Eye (tissue), 1 donor: ENCODE data around the gene MS4A2.
"Not testable (repeated sequence)": the region's sequence is repeated elsewhere in the genome, so short reads cannot be mapped to it uniquely, and the experiment has no call there.

Experiments
- DNase-seq: peaks from one replicate; pipeline ENCODE4 v3.0.0-alpha.2; 2015

MS4A2 gene

DNA sequence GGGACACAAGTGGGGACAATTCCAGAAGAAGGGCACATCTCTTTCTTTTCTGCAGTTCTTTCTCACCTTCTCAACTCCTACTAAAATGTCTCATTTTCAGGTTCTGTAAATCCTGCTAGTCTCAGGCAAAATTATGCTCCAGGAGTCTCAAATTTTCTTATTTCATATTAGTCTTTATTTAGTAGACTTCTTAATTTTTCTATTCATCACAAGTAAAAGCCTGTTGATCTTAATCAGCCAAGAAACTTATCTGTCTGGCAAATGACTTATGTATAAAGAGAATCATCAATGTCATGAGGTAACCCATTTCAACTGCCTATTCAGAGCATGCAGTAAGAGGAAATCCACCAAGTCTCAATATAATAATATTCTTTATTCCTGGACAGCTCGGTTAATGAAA lies at the start of gene MS4A2:
Gene MS4A2, plus strand, starts transcription at position 301 of the 400 bp plus-strand sequence. CDS start 102 bp downstream, outside the sequence.
- DNase-seq: no peak

DNA sequence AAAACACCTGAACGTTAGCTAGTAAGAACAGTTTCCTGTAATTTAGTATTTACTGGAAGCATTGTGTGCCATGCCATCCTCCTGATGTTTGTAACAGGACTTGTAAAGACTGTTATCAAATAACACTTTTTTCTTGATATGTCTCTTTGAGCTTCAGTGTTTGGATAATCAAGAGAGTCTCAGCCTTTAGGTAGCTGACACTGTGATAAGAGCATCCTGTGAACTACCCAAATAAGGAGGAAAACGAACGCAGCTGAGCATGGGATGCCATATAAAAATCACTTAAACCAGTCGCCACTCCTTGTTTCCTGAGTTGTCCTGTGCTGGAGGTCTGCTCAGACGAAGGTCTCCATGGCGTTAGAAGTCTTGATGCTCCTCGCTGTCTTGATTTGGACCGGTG lies 48.4 kb upstream of the MS4A2 start, which contains the start of gene OOSP2:
Gene OOSP2, plus strand, starts transcription at position 301 of the 400 bp plus-strand sequence. Its CDS starts 51 bp downstream, at position 352.
- no peak for DNase-seq

DNA sequence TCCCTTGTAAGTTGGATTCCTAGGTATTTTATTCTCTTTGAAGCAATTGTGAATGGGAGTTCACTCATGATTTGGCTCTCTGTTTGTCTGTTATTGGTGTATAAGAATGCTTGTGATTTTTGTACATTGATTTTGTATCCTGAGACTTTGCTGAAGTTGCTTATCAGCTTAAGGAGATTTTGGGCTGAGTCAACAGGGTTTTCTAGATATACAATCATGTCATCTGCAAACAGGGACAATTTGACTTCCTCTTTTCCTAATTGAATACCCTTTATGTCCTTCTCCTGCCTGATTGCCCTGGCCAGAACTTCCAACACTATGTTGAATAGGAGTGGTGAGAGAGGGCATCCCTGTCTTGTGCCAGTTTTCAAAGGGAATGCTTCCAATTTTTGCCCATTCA lies 38.0 kb upstream of the MS4A2 start:
- not testable (repeated sequence) for DNase-seq

DNA sequence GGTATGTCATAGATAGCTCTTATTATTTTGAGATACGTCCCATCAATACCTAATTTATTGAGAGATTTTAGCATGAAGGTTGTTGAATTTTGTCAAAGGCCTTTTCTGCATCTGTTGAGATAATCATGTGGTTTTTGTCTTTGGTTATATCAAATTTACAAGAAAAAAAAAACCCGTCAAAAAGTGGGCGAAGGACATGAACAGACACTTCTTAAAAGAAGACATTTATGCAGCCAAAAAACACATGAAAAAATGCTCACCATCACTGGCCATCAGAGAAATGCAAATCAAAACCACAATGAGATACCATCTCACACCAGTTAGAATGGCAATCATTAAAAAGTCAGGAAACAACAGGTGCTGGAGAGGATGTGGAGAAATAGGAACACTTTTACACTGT lies 37.6 kb upstream of the MS4A2 start:
- not testable (repeated sequence) for DNase-seq

DNA sequence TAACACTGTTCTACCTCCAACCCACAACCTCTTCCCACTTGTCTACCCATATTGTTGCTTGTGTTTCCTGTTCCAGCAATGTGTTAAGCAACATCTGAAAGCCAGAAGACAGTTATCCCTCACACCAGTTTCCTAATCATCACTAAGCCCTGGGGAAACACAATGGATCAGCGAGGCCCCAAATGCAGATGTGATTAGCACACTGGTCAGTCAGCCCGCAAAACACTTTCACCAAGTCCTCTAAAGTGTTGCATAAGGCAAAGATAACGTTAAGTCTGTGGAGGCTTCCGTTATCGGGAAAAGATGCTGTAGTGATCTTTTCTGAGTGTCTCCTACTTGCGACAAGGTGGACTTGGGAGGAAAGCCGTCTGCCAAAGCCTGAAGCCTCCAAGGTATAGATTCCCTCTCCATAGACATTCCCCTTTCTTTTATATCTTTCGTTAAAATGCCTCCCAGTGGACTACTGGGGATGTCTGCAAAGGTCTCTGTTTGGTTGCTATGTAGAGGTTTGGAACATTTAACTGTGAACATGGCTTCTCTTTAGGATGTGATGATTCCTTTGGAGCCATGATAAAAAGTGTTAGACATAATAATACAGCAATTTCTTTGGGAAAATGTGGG lies 32.0 kb upstream of the MS4A2 start, which contains the start of gene MS4A3:
Gene MS4A3, plus strand, starts transcription at position 317 of the 621 bp plus-strand sequence. CDS start 4,496 bp downstream, outside the sequence.
- DNase-seq: no peak

DNA sequence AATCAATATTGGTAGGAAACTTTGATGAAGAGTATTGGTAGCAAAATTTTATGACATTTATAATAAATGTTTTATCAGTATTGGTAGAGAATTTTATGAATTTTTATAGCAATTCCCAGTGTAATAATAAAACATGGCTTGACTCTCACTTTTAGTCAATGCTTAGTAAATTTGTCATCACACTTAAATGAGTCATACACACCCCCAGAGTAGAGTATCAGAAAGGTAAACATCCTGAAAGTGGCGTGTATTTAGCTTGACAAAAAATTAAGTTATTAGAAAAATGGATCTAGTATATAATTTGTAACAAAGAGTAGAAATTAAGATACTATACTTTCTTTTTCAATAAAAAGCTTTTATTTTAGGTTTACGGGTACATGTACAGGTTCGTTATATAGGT lies 29.4 kb upstream of the MS4A2 start:
- DNase-seq: no peak

DNA sequence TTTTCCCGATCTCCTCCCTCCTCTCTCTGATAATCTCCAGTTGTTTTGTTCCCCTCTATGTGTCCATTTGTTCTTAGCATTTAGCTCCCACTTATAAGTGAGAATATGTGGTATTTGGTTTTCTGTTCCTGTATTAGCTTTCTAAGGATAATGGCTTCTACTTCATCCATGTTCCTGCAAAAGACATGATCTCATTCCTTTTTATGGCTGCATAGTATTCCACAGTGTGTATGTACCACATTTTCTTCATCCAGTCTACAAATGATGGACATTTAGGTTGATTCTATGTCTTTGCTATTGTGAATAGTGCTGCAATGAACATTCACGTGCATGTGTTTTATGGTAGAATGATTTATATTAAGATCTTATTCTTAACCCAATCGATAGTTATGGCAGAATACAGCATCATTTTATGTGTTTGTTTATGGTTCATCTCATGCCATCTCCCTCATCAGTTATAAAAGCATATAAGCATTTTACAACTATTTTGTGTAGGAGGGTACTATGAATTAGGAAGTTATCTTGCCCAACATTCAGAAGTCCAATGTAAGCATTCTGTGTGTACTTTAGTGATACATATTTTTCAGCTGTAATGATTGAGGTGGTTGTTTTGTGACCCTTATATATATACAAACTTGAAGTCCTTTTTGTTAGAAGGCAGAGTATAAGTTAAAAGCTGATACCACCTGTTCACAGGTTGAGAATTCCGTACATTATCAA lies 28.8 kb upstream of the MS4A2 start:
- no peak for DNase-seq

DNA sequence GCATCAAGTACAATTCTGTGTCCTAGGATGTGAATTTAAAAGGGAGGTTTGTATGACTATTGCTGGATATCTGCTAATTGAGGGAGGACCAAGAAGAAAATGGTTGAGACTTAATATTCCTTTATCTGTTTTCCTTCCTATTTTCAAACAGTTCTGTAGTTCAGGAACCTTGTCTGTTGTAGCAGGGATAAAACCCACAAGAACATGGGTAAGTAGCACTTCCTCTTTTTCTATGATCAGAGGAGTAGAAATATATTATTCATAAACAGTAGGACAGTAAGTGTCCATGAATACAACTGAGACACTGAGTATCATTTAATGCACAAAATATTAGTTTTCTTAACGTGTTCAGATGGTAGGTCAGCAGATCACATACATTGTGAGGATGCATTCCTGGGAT lies 24.4 kb upstream of the MS4A2 start:
- no peak for DNase-seq

DNA sequence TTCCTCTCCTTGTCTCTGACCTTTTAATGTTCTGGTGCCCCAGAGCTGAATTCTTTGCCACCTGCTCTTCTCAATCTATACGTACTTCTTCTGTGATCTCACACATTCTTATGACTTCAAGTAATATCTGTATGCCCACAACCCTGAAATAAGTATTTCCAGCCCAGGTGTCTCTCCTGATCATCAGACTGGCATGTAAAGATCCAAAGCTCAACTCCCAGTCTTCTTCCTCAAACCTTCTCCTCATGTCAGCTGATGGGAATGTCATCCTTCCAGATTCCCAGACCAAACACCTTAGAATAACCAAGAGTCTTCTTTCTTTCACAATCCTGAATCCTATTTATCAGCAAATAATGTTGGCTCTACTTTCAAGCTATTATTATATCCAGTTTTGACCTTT lies 22.7 kb upstream of the MS4A2 start:
- no peak for DNase-seq

DNA sequence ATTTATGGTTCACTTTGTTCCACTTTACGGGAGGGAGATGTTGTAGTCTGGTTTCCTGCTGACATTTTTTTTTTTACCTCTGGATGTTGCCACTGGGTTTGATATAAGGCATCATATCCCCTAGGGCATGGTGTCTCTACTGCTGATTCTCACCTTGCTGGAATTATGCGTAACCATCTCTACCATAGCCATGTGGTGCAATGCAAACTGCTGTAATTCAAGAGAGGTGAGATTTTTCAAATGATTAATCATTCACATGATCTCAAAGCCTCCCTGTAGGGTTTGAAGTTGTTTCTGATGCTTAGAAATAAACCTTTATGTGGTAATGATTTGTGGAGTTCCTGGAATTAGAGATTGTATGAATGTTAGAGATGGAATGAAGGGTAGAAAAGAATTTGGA lies 19.0 kb upstream of the MS4A2 start:
- no peak for DNase-seq

DNA sequence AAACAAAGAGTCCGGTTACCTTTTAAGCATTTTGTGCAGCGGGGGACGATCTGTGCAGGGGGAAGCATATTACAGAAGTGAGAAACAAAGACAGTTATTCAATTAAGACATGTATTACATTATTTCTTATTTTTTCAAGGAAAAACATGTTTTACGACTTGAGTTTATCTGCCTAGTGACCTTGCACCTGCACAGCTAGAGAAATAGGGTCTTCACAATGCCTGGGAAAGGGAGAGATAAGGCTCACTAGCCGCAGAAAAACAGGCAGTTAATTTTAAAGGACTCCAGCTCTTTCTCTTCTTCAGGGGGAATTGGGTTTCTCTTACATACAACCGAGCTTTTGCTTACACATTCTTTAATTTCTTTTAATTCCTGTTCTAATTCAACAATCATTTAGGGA lies 16.8 kb upstream of the MS4A2 start:
- not testable (repeated sequence) for DNase-seq

DNA sequence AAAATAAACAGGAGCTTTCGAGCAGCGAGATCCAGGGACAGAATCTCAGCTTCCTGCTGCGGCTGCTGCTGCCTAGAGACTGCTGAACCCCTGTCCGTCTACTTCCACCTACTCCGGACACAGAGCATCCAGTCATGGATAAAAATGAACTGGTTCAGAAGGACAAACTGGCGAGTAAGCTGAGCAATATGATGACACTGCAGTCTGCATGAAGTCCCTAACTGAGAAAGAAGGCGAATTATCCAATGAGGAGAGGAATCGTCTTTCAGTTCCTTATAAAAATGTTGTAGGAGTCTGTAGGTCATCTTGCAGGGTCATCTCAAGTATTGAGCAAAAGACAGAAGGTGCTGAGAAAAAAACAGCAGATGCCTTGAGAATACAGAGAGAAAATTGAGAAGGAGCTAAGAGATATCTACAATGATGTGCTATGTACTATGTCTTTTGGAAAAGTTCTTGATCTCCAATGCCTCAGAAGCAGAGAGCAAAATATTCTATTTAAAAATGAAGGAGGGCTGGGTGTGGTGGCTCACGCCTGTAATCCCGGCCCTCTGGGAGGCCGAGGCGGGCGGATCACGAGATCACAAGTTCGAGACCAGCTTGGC lies 11.1 kb upstream of the MS4A2 start:
- DNase-seq: no peak

DNA sequence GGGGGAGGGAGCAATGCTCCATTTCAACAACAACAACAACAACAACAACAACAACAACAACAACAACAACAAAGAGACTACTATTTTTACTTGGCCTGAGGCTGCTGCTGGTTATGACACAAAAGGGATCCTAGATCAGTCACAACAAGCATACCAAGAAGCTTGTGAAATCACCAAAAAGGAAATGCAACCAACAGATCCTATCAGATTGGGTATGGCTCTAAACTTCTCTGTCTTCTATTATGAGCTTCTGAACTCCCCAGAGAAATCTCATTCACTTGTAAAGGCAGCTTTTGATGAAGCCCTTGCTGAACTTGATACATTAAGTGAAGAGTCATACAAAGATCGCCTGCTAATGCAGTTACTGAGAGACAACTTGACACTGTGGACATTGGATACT lies 10.5 kb upstream of the MS4A2 start:
- no peak for DNase-seq

DNA sequence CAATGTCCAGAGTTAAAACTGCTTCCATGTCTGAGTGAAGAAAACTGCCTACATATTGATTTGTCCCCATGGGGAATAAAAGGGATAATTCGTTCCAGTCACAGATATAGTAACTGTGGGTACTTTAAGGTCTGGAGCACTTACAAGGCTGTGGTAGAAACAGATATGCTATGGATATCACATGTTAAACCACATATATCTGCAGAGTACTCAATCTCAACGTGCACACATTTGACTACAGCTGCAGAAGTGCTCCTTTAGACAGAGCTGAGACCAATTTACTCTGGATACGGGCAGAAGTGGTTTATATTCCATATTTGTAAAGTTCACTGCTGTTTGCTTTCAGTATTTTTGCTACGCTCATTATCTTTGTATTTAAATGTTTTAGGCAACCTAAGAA lies 9.7 kb upstream of the MS4A2 start:
- no peak for DNase-seq

DNA sequence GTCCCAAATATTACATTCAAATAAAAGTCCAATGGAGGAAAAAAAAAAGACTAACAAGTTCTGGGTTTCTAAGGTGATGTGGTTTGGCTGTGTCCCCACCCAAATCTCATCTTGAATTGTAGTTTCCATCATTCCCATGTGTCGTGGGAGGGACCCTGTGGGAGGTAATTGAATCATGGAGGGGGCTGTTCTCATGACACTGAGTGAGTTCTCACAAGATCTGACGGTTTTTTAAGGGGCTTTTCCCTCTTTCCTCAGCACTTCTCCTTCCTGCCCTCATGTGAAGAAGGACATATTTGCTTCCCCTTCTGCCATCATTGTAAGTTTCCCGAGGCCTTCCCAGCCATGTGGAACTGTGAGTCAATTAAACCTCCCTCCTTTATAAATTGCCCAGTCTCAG lies 7.9 kb upstream of the MS4A2 start:
- no peak for DNase-seq

DNA sequence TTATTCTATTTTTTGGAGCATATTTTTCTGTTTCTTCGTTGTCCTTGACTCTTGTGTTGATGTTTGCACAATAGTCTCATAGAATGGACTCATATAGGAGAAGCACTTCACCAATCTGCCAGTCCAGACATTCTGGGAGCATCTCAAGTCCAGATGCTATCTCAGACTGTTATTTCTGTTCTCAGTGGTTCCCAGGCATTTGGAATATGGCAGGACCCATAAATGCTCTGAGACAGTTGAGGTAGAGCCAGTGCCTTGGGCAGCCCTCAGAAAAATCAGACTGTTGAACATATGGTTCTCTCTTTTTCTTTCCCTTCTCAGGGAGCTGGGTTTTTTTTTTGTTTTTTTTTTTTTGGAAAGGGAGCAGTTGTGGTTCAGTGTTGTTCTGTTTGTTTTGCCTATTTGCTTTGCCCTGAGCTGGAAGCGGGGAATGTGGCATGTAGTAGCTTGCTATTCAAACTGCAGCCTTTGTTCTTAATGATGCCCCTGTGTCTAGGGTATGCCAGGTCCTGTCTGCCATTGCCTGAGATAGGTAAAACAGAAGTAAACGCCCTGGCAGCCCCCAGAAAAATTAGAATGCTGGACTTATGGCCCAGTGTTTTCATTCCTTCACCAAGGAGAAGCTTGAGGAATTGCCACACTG lies 3.7 kb upstream of the MS4A2 start:
- no peak for DNase-seq

DNA sequence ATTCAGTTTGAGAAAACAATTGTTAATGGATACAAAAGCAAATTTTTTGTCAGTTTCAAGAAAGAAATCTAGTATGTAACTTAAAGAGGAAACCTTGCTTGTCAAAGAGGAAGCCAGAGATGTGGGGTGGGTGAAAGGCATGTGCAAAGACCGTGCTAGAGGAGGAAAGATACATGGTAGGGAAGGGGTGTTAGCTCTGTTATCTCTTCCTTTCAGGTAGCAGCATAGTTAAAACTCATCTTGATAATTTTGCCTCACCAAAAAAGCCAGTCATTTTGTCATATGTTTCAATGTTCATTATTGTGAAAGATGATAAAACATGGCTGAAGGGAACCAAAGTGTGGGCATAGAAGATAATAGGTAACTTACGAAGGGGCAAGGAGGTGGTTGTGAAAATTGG lies 2.6 kb upstream of the MS4A2 start:
- DNase-seq: no peak

DNA sequence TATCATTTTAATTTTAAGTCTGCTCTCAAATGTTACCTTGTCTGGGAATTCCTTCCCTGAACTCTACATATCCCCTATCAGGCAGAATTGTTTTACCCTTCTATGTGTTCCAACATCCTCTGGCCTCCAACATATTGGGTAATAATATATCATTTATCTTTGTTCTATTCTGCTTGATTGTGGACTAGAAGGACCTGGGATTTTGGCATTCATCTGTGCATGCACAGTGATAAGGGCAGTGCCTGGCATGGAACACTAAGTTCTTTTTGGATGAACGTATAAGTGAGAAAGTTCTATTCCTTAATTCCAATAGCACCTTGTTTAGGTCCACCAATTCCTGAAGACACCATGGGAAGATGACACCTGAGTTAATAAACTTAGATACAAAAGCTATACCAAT lies 1.2 kb upstream of the MS4A2 start:
- DNase-seq: no peak

DNA sequence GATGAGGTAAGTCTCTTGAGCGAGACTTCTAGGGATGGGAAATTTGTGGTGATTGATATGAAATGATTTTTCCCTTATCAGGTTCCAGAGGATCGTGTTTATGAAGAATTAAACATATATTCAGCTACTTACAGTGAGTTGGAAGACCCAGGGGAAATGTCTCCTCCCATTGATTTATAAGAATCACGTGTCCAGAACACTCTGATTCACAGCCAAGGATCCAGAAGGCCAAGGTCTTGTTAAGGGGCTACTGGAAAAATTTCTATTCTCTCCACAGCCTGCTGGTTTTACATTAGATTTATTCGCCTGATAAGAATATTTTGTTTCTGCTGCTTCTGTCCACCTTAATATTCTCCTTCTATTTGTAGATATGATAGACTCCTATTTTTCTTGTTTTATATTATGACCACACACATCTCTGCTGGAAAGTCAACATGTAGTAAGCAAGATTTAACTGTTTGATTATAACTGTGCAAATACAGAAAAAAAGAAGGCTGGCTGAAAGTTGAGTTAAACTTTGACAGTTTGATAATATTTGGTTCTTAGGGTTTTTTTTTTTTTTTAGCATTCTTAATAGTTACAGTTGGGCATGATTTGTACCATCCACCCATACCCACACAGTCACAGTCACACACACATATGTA lies 7.1 kb downstream of the MS4A2 start:
- DNase-seq: no peak

DNA sequence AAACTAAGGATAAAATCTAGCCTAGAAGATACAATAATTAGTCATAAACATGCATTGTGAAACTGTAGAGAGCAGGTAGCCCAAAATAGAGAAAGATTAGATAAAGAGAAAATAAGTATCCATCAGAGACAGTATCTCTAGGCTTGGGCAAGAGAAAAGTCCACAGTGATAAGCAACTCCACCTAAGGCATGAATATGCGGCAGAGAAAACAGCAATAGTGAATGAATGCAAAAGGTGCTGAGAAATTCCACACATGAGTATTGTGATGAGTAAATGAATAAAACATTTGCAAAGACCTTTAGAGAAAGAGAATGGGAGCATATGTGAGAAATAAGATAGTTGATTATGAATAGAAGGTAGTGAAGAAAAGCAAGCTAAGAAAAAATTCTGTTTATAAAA lies 8.7 kb downstream of the MS4A2 start:
- DNase-seq: no peak

DNA sequence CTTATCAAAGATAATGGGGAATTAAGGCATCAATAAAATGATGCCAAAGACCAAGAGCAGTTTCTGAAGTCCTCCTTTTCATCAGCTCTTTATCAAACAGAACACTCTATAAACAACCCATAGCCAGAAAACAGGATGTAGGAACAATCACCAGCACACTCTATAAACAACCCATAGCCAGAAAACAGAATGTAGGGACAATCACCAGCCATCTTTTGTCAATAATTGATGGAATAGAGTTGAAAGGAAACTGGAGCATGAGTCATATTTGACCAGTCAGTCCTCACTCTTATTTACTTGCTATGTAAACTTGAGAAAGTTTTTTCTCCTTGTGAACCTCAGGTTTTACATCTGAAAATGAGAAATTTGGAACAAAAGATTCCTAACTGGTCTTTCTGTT lies 10.0 kb downstream of the MS4A2 start:
- no peak for DNase-seq

DNA sequence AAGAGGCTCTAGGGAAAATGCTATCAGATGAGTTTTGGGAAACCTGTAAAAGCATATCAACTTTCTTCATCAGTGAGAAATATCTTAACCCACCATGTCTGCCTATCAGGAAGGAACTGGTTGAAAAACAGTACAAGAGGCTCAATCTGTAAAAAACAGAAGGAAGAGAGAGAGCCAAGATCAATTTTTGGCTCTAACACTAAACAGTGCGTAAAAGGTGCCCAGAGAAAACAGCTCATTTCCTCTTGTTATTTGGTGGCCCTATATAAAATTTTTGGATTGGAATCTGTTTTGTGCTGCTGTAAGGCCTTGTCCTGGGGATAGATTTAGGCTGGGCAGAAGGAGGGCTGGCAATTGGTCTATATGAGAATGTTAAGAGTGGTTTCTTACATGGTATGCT lies 12.1 kb downstream of the MS4A2 start:
- DNase-seq: no peak

DNA sequence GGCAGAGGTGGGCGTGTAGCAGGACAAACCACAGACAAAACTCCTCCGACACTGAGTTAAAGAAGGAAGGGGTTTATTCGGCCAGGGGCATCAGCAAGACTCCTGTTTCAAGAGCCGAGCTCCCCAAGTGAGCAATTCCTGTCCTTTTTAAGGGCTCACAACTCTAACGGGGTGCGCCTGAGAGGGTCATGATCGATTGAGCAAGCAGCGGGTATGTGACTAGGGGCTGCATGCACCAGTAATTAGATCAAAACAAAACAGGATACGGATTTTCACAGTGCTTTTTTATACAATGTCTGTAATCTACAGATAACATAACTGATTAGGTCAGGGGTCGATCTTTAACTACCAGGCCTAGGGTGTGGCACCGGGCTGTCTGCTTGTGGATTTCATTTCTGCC lies 12.9 kb downstream of the MS4A2 start:
- DNase-seq: not testable (repeated sequence)
